Hepatocyte (in vitro differentiated cells): ENCODE data around the gene GALNTL6. TPM values are rescaled to one million over a fixed set of nuclear protein-coding genes. Genes with fewer than 3 reads are reported as not detected.

Experiments used
- DNase-seq: peaks from one replicate; pipeline ENCODE4 v3.0.0-alpha.2; 2016; ENCODE audit warnings: low spot score
- H2AFZ ChIP-seq: fragments of 200-600 bp; sonication (generic); 2 replicates; pipeline ENCODE4 v1.6.0; 2016; ENCODE audit warnings: antibody characterized with exemption, mild to moderate bottlenecking
- H3K27ac ChIP-seq: fragments of 200-600 bp; sonication (generic); 2 replicates; pipeline ENCODE4 v1.5.1; 2016; ENCODE audit warnings: mild to moderate bottlenecking
- H3K27me3 ChIP-seq: fragments of 200-600 bp; sonication (generic); 2 replicates; pipeline ENCODE4 v1.6.1; 2016
- H3K36me3 ChIP-seq: fragments of 200-600 bp; sonication (generic); replicated peaks from 2 replicates; pipeline ENCODE4 v1.5.1; 2016; ENCODE audit warnings: low read depth; ENCODE audit not compliant: insufficient read depth
- H3K4me1 ChIP-seq: fragments of 200-600 bp; sonication (generic); 2 replicates; pipeline ENCODE4 v1.5.1; 2016; ENCODE audit warnings: mild to moderate bottlenecking, moderate library complexity; ENCODE audit not compliant: insufficient read depth
- H3K4me2 ChIP-seq: fragments of 200-600 bp; sonication (generic); 2 replicates; pipeline ENCODE4 v1.6.0; 2016
- H3K4me3 ChIP-seq: fragments of 200-600 bp; sonication (generic); 2 replicates; pipeline ENCODE4 v1.5.1; 2016; ENCODE audit warnings: mild to moderate bottlenecking
- H3K79me2 ChIP-seq: fragments of 200-600 bp; sonication (generic); 2 replicates; pipeline ENCODE4 v1.6.0; 2017; ENCODE audit warnings: mild to moderate bottlenecking
- H3K9me2 ChIP-seq: fragments of 200-600 bp; sonication (generic); replicated peaks from 2 replicates; pipeline ENCODE4 v1.6.0; 2017; ENCODE audit warnings: mild to moderate bottlenecking; ENCODE audit not compliant: insufficient read depth
- H3K9me3 ChIP-seq: fragments of 200-600 bp; sonication (generic); 2 replicates; pipeline ENCODE4 v1.5.1; 2016; ENCODE audit warnings: low read depth, mild to moderate bottlenecking
- H4K20me1 ChIP-seq: fragments of 200-600 bp; sonication (generic); 2 replicates; pipeline ENCODE4 v1.6.0; 2016; ENCODE audit warnings: mild to moderate bottlenecking; ENCODE audit not compliant: insufficient read depth, poor library complexity, severe bottlenecking
- EZH2 ChIP-seq: fragments of 200-600 bp; sonication (generic); IDR thresholded peaks from 2 replicates; pipeline ENCODE4 v1.6.1; 2016; ENCODE audit warnings: antibody characterized with exemption, mild to moderate bottlenecking, borderline replicate concordance
- EZH2phosphoT487 ChIP-seq: fragments of 200-600 bp; sonication (generic); IDR thresholded peaks from one replicate; pipeline ENCODE4 v1.6.1; 2018; ENCODE audit warnings: antibody characterized with exemption, mild to moderate bottlenecking, low read depth, moderate library complexity; ENCODE audit not compliant: unreplicated experiment, severe bottlenecking
- WGBS: methylation state at CpG from one replicate; pipeline ENCODE4 v1.1.6; 2016; ENCODE audit warnings: low lambda C conversion rate; ENCODE audit errors: missing lambda C conversion rate; 5-methylcytosine and 5-hydroxymethylcytosine counted together
- polyA plus RNA-seq: library from polyadenylated mRNA; unstranded; fragments of >200 nt; fragmentation: Nextera tagmentation; extraction: Ambion mirVana; gene quantifications from 2 replicates; pipeline ENCODE4 v1.2.1, GENCODE V29; 2016
- total RNA-seq: library from RNA; depleted of rRNA; stranded (reverse); fragments of >200 nt; gene quantifications from 2 replicates; pipeline ENCODE4 v1.2.3, GENCODE V29; 2014
- TF ChIP-seq, protein P1 (sequence below): fragments of 200-600 bp; sonication (generic); IDR thresholded peaks from 2 replicates; pipeline ENCODE4 v1.5.1; 2016; ENCODE audit warnings: antibody characterized with exemption, mild to moderate bottlenecking; ENCODE audit not compliant: poor library complexity

GALNTL6 gene
- total and polyA plus RNA-seq, 2 experiments from 2014 or later = 0.53 to 0.74 TPM

GRCh38 chr4:172802032-172802431 lies 988.8 kb downstream of the GALNTL6 start:
- H3K9me3 ChIP-seq = no peaks in the 10 kb centered on the region
- DNase-seq = no peak
- no peaks in the 10 kb centered on the region for H3K4me1 ChIP-seq
- no peak overlapping the region for H3K27ac ChIP-seq
- H3K4me2 ChIP-seq = no peak overlapping the region
- no peaks in the 10 kb centered on the region for H4K20me1 ChIP-seq
- no peaks in the 10 kb centered on the region for H3K27me3 ChIP-seq
- H3K36me3 ChIP-seq = no peaks in the 10 kb centered on the region
- H2AFZ ChIP-seq = no peak overlapping the region
- no peaks in the 10 kb centered on the region for H3K9me2 ChIP-seq
- no peak overlapping the region for H3K4me3 ChIP-seq
- 62% methylated on average over 2 of the region's 2 CpGs for WGBS
- H3K79me2 ChIP-seq = no peaks in the 10 kb centered on the region
- TF ChIP-seq, protein P1, sequence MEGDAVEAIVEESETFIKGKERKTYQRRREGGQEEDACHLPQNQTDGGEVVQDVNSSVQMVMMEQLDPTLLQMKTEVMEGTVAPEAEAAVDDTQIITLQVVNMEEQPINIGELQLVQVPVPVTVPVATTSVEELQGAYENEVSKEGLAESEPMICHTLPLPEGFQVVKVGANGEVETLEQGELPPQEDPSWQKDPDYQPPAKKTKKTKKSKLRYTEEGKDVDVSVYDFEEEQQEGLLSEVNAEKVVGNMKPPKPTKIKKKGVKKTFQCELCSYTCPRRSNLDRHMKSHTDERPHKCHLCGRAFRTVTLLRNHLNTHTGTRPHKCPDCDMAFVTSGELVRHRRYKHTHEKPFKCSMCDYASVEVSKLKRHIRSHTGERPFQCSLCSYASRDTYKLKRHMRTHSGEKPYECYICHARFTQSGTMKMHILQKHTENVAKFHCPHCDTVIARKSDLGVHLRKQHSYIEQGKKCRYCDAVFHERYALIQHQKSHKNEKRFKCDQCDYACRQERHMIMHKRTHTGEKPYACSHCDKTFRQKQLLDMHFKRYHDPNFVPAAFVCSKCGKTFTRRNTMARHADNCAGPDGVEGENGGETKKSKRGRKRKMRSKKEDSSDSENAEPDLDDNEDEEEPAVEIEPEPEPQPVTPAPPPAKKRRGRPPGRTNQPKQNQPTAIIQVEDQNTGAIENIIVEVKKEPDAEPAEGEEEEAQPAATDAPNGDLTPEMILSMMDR = no peak
- TF ChIP-seq EZH2 (no peak), EZH2phosphoT487 (no peak)

GRCh38 chr4:172806841-172807240 lies 993.6 kb downstream of the GALNTL6 start:
- H3K27ac ChIP-seq = no peak overlapping the region
- no peaks in the 10 kb centered on the region for H3K9me3 ChIP-seq
- H3K79me2 ChIP-seq = no peaks in the 10 kb centered on the region
- no peak for DNase-seq
- H3K9me2 ChIP-seq = no peaks in the 10 kb centered on the region
- H2AFZ ChIP-seq = no peak overlapping the region
- H4K20me1 ChIP-seq = no peaks in the 10 kb centered on the region
- H3K4me2 ChIP-seq = no peak overlapping the region
- WGBS = 95% methylated on average over 4 of the region's 4 CpGs
- H3K27me3 ChIP-seq = no peaks in the 10 kb centered on the region
- TF ChIP-seq EZH2phosphoT487 (no peak), EZH2 (no peak)
- TF ChIP-seq, protein P1 = no peak
- no peak overlapping the region for H3K4me3 ChIP-seq
- no peaks in the 10 kb centered on the region for H3K4me1 ChIP-seq
- H3K36me3 ChIP-seq = no peaks in the 10 kb centered on the region

- Histone ChIP-seq H2AFZ (no peak overlapping the region), H3K4me3 (no peak overlapping the region), H4K20me1 (no peaks in the 10 kb centered on the region), H3K79me2 (no peaks in the 10 kb centered on the region), H3K36me3 (no peaks in the 10 kb centered on the region), H3K27me3 (no peaks in the 10 kb centered on the region), H3K9me2 (no peaks in the 10 kb centered on the region), H3K4me2 (no peak overlapping the region), H3K4me1 (no peaks in the 10 kb centered on the region), H3K9me3 (no peaks in the 10 kb centered on the region), H3K27ac (no peak overlapping the region)
- no peak for DNase-seq
- no peak for TF ChIP-seq EZH2phosphoT487
- TF ChIP-seq EZH2 = no peak
- TF ChIP-seq, protein P1 = no peak
- WGBS = 91% methylated on average over 4 of the region's 4 CpGs
These were observed 995.0 kb downstream of the GALNTL6 start for GRCh38 chr4:172808196-172808595.

DNA sequence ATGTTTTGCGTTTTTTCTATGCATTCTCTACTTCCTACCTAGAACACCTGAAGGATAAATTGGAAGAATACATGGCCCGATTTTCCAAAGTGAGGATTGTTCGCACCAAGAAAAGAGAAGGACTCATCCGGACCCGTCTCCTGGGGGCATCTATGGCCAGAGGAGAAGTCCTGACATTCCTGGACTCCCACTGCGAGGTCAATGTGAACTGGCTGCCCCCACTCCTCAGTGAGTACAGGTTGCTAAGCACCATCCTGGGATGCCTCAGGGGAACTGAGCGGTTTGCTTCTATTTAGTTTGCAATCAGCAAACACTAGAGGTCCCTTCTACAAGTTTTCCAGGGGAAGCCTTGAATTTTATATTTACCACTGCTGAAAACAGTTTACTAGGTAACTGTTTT lies 996.1 kb downstream of the GALNTL6 start:
- no peak overlapping the region for H3K4me2 ChIP-seq
- peaks cover 1% of the 10 kb centered on the region for H3K4me1 ChIP-seq

More for the DNA sequence above, 996.1 kb downstream of the GALNTL6 start:
- no peaks in the 10 kb centered on the region for H4K20me1 ChIP-seq
- no peaks in the 10 kb centered on the region for H3K36me3 ChIP-seq
- no peaks in the 10 kb centered on the region for H3K79me2 ChIP-seq
- no peaks in the 10 kb centered on the region for H3K9me3 ChIP-seq
- no peaks in the 10 kb centered on the region for H3K27me3 ChIP-seq
- DNase-seq = no peak
- no peaks in the 10 kb centered on the region for H3K9me2 ChIP-seq
- 34% methylated on average over 7 of the region's 7 CpGs for WGBS
- H3K4me3 ChIP-seq = no peak overlapping the region
- TF ChIP-seq EZH2 = no peak
- no peak for TF ChIP-seq EZH2phosphoT487
- TF ChIP-seq, protein P1 = no peak
- H2AFZ ChIP-seq = no peak overlapping the region
- no peak overlapping the region for H3K27ac ChIP-seq
